Adrenal gland (tissue), 12 donors: ENCODE data around the gene CUL1. TPM values are rescaled to one million over a fixed set of nuclear protein-coding genes. Genes with fewer than 3 reads are reported as not detected.
A peak's percentile ranks its signal among the peaks of the same experiment; 100 is the strongest.

Experiments
- DNase-seq, 7 donors: peaks; one replicate each; pipeline ENCODE4 v3.0.0-alpha.2; 2019 to 2020
- H3K27ac ChIP-seq, 5 donors: fragments of 200-600 bp; sonication (generic) in 4 of 5; 1 replicate in 3 of 5; 2 replicates in 2 of 5; pipeline versions ENCODE4 v1.5.1 to v1.8.0; 2016 to 2020; ENCODE audit warnings: mild to moderate bottlenecking in 1 of 5
- H3K27me3 ChIP-seq: fragments of 200-600 bp; 2 replicates; pipeline ENCODE4 v1.8.0; 2021
- H3K36me3 ChIP-seq, 2 donors: fragments of 200-600 bp; replicated peaks in 1 of 2; 1 replicate in 1 of 2; 2 replicates in 1 of 2; pipeline versions ENCODE4 v1.5.1 to v1.8.0; 2018 to 2022
- H3K4me1 ChIP-seq, 2 donors: fragments of 200-600 bp; replicated peaks in 1 of 2; 1 replicate in 1 of 2; 2 replicates in 1 of 2; pipeline versions ENCODE4 v1.5.1 to v1.8.0; 2018 to 2021
- H3K4me3 ChIP-seq, 4 donors: fragments of 200-600 bp; sonication (generic) in 3 of 4; one replicate each; pipeline ENCODE4 v1.5.1; 2016 to 2018
- H3K9me3 ChIP-seq, 3 donors: fragments of 200-600 bp; sonication (generic) in 1 of 3; replicated peaks in 1 of 3; 1 replicate in 2 of 3; 2 replicates in 1 of 3; pipeline versions ENCODE4 v1.5.1 to v1.8.0; 2016 to 2021
- CTCF ChIP-seq, 6 experiments: fragments of 450-650 bp in 4 of 6; fragments of 200-600 bp in 2 of 6; sonication (generic) in 1 of 6; IDR thresholded peaks; 1 replicate in 5 of 6; 2 replicates in 1 of 6; pipeline versions ENCODE4 v1.5.1 to v1.8.0; 2016 to 2021; ENCODE audit warnings: antibody characterized with exemption in 6 of 6, mild to moderate bottlenecking in 2 of 6, moderate library complexity in 1 of 6
- POLR2A ChIP-seq, 2 donors: fragments of 450-650 bp; IDR thresholded peaks; one replicate each; pipeline ENCODE4 v1.6.1; 2017; ENCODE audit warnings: antibody characterized with exemption in 2 of 2, mild to moderate bottlenecking in 2 of 2, moderate library complexity in 1 of 2
- WGBS, 4 donors: extraction: QIAGEN DNeasy Blood & Tissue Kit in 2 of 4; methylation state at CpG; one replicate each; pipeline versions ENCODE4 v1.1.5 to v1.1.7; 2013 to 2017; 5-methylcytosine and 5-hydroxymethylcytosine counted together
- intact Hi-C, 2 donors: fragments of 100-400 bp; cut with DNase I; formaldehyde crosslinking; loops; one replicate each; pipeline versions ENCODE4 v1.14.1 to v1.15.0; 2022 to 2023
- polyA plus RNA-seq, 3 donors: library from polyadenylated mRNA; stranded (reverse); fragments of 200-250 nt in 2 of 3; fragments of 350-450 nt in 1 of 3; fragmentation: Illumina TruSeq in 1 of 3; extraction: RNeasy Lipid Tissue Mini Kit (QIAGEN cat#74804) in 1 of 3; gene quantifications; one replicate each; pipeline ENCODE4 v1.2.3, GENCODE V29; 2013 to 2014
- total RNA-seq, 9 donors: library from RNA; depleted of rRNA in 4 of 9; stranded (reverse); fragments of >200 nt in 4 of 9; fragments of 120-200 nt in 1 of 9; fragmentation: NEBNext Ultra II Directional in 1 of 9; extraction: Animal tissue kit (Norgen Biotek cat#: 25700) in 1 of 9; gene quantifications; one replicate each; pipeline versions ENCODE4 v1.1.0 to v1.2.4, GENCODE V29; 2013 to 2023
- donor health status: healthy with polysubstance abuse.
- donor health status: Bipolar disorder and iron deficiency.
- donor health status: DM: yes; HTN: yes; CAD: no.
- donor health status: DM: no; HTN: no; CAD: no.
- donor health status: DM: no; HTN: no; CAD: no.
- donor health status: DM: yes; HTN: yes; CAD: no.

CUL1 gene
- total and polyA plus RNA-seq, 12 donors: 20.8 to 106 (median 38.2) TPM

- no peaks in the 10 kb centered on the region for H3K4me1 ChIP-seq
- no peak overlapping the region for H3K4me3 ChIP-seq
- DNase-seq: no peak
- TF ChIP-seq POLR2A (IDR thresholded peaks at IDR 0.05) (no peak), CTCF (IDR thresholded peaks at IDR 0.05) (no peak)
- H3K9me3 ChIP-seq: no peaks in the 10 kb centered on the region
- peaks cover 0 to 35% of the 10 kb centered on the region in 2 donors for H3K36me3 ChIP-seq
- intact Hi-C loops: loop anchor here in 1 of 2 donors (10.0 kb wide), 1 partner anchor 189 kb away; no protein-coding TSS in a partner anchor
- H3K27me3 ChIP-seq: no peaks in the 10 kb centered on the region
- H3K27ac ChIP-seq: peak overlapping the region in 1 of 5 donors; percentile 31
Observed at GRCh38 chr7:148763622-148764021, 64.9 kb downstream of the CUL1 start.

- H3K4me3 ChIP-seq: no peak overlapping the region
- no peak overlapping the region for H3K27ac ChIP-seq
- H3K36me3 ChIP-seq: peaks cover 0 to 46% of the 10 kb centered on the region in 2 donors
- intact Hi-C loops: no loop called here
- H3K4me1 ChIP-seq: no peaks in the 10 kb centered on the region
- no peak for DNase-seq
- no peaks in the 10 kb centered on the region for H3K9me3 ChIP-seq
- no peaks in the 10 kb centered on the region for H3K27me3 ChIP-seq
- TF ChIP-seq CTCF (IDR thresholded peaks at IDR 0.05) (no peak), POLR2A (IDR thresholded peaks at IDR 0.05) (no peak)
- WGBS, 4 donors: 88 to 94% (median 92%) methylated on average over 6 of the region's 6 CpGs
Observed at GRCh38 chr7:148770004-148770403, 71.3 kb downstream of the CUL1 start.

- TF ChIP-seq POLR2A (IDR thresholded peaks at IDR 0.05): no peak
- TF ChIP-seq CTCF (IDR thresholded peaks at IDR 0.05): no peak
- no peaks in the 10 kb centered on the region for H3K9me3 ChIP-seq
- intact Hi-C loops: no loop called here
- H3K27me3 ChIP-seq: no peaks in the 10 kb centered on the region
- DNase-seq: peak in 2 of 7 donors; percentile 17 to 35
- 58 to 70% (median 65%) methylated on average over 8 of the region's 8 CpGs for WGBS, 4 donors
- H3K4me3 ChIP-seq: no peak overlapping the region
- H3K36me3 ChIP-seq: peaks cover 0 to 38% of the 10 kb centered on the region in 2 donors
- no peaks in the 10 kb centered on the region for H3K4me1 ChIP-seq
- no peak overlapping the region for H3K27ac ChIP-seq
Observed at GRCh38 chr7:148772297-148773089, 73.8 kb downstream of the CUL1 start.

- H3K27ac ChIP-seq: no peak overlapping the region
- H3K9me3 ChIP-seq: no peaks in the 10 kb centered on the region
- no peak for TF ChIP-seq CTCF (IDR thresholded peaks at IDR 0.05)
- no peak for TF ChIP-seq POLR2A (IDR thresholded peaks at IDR 0.05)
- peaks cover 0 to 30% of the 10 kb centered on the region in 2 donors for H3K36me3 ChIP-seq
- no peak overlapping the region for H3K4me3 ChIP-seq
- intact Hi-C loops: no loop called here
- 69 to 79% (median 75%) methylated on average over 10 of the region's 10 CpGs for WGBS, 4 donors
- no peak for DNase-seq
- no peaks in the 10 kb centered on the region for H3K27me3 ChIP-seq
- no peaks in the 10 kb centered on the region for H3K4me1 ChIP-seq
Observed at GRCh38 chr7:148773334-148773733, 74.6 kb downstream of the CUL1 start.
